HepG2 (cell line): ENCODE measurements around the gene YY1AP1. TPM values are rescaled to one million over a fixed set of nuclear protein-coding genes. Genes with fewer than 3 reads are reported as not detected.
A peak's percentile ranks its signal among the peaks of the same experiment; 100 is the strongest.

Experiments
- HOXA9 ChIP-seq: sonication (generic); formaldehyde crosslinking; IDR thresholded peaks from 2 replicates; pipeline ENCODE4 v1.8.1; 2022; ENCODE audit warnings: missing genetic modification reagents, mild to moderate bottlenecking, moderate library complexity, borderline replicate concordance
- LBX2 ChIP-seq: sonication (generic); formaldehyde crosslinking; IDR thresholded peaks from 2 replicates; pipeline ENCODE4 v1.5.0; 2020; ENCODE audit warnings: missing genetic modification reagents, mild to moderate bottlenecking, borderline replicate concordance
- MED1 ChIP-seq: sonication (generic); formaldehyde crosslinking; IDR thresholded peaks from 2 replicates; pipeline ENCODE4 v1.4.0; 2020; ENCODE audit warnings: missing genetic modification reagents
- MNT ChIP-seq: fragments of 450-650 bp; IDR thresholded peaks from 2 replicates; pipeline ENCODE4 v1.6.1; 2016
- NR2C2 ChIP-seq: sonication (generic); formaldehyde crosslinking; IDR thresholded peaks from 2 replicates; pipeline ENCODE4 v1.4.0; 2020; ENCODE audit warnings: missing genetic modification reagents, mild to moderate bottlenecking, moderate library complexity, borderline replicate concordance
- POLR2A ChIP-seq, 2 experiments: IDR thresholded peaks; 2 replicates each; pipeline ENCODE4 v1.6.1; 2011; ENCODE audit warnings: low read depth in 2 of 2, low read length in 2 of 2, mild to moderate bottlenecking in 1 of 2, moderate library complexity in 1 of 2; ENCODE audit not compliant: insufficient read depth in 1 of 2
- SIN3A ChIP-seq: IDR thresholded peaks from 2 replicates; pipeline ENCODE4 v1.6.1; 2011; ENCODE audit warnings: low read depth, mild to moderate bottlenecking, control low read depth, low read length, borderline replicate concordance
- SMYD3 ChIP-seq: sonication (generic); formaldehyde crosslinking; IDR thresholded peaks from 2 replicates; pipeline ENCODE4 v1.8.1; 2023; ENCODE audit warnings: mild to moderate bottlenecking, missing genetic modification reagents
- SP1 ChIP-seq, 2 experiments: fragments of 450-650 bp in 1 of 2; sonication (generic) in 1 of 2; formaldehyde crosslinking in 1 of 2; IDR thresholded peaks; 2 replicates each; pipeline versions ENCODE4 v1.4.0 to v1.6.1; 2016 to 2020; ENCODE audit warnings: missing genetic modification reagents in 1 of 2
- TAF1 ChIP-seq: sonication (generic); formaldehyde crosslinking; IDR thresholded peaks from 2 replicates; pipeline ENCODE4 v1.4.0; 2020; ENCODE audit warnings: missing genetic modification reagents
- ZBTB14 ChIP-seq: sonication (generic); formaldehyde crosslinking; IDR thresholded peaks from 2 replicates; pipeline ENCODE4 v1.4.0; 2020; ENCODE audit warnings: missing genetic modification reagents
- ZNF101 ChIP-seq: sonication (generic); formaldehyde crosslinking; IDR thresholded peaks from 2 replicates; pipeline ENCODE4 v1.4.0; 2020; ENCODE audit warnings: mild to moderate bottlenecking, low read depth, missing genetic modification reagents, borderline replicate concordance
- ZNF709 ChIP-seq: sonication (generic); formaldehyde crosslinking; IDR thresholded peaks from 2 replicates; pipeline ENCODE4 v1.5.0; 2020; ENCODE audit warnings: mild to moderate bottlenecking, missing genetic modification reagents
- ZNF841 ChIP-seq: sonication (generic); formaldehyde crosslinking; IDR thresholded peaks from 2 replicates; pipeline ENCODE4 v1.8.1; 2023; ENCODE audit warnings: missing genetic modification reagents, borderline replicate concordance
- polyA plus RNA-seq, 8 experiments: library from polyadenylated mRNA; depleted of rRNA in 3 of 8; stranded (reverse) in 7 of 8; unstranded in 1 of 8; fragments of >200 nt; fragmentation: Illumina TruSeq in 4 of 8; extraction: Trizol in 4 of 8; gene quantifications; 2 replicates each; pipeline versions ENCODE4 v1.2.1 to v1.2.3, GENCODE V29; 2011 to 2016; ENCODE audit warnings: low read depth in 4 of 8, missing spikeins in 1 of 8, mixed read lengths in 1 of 8; ENCODE audit not compliant: insufficient read depth in 1 of 8
- total RNA-seq, 5 experiments: library from RNA; depleted of rRNA; stranded (reverse); fragments of >200 nt; fragmentation: Illumina TruSeq; extraction: Trizol; gene quantifications; 2 replicates each; pipeline ENCODE4 v1.2.3, GENCODE V29; 2016; ENCODE audit warnings: low read depth in 1 of 5
- TF ChIP-seq, protein P1 (sequence below): sonication (generic); formaldehyde crosslinking; IDR thresholded peaks from 2 replicates; pipeline ENCODE4 v1.5.0; 2020; ENCODE audit warnings: mild to moderate bottlenecking, missing genetic modification reagents, borderline replicate concordance
- TF ChIP-seq, protein P2 (sequence below): sonication (generic); formaldehyde crosslinking; IDR thresholded peaks from 2 replicates; pipeline ENCODE4 v1.5.0; 2020; ENCODE audit warnings: missing genetic modification reagents

YY1AP1 gene
- total and polyA plus RNA-seq, 2 of the 13 experiments (the other 11 are each of a cell fraction or from before 2014, with no cell fraction given) = 28.5 to 69.4 TPM

DNA sequence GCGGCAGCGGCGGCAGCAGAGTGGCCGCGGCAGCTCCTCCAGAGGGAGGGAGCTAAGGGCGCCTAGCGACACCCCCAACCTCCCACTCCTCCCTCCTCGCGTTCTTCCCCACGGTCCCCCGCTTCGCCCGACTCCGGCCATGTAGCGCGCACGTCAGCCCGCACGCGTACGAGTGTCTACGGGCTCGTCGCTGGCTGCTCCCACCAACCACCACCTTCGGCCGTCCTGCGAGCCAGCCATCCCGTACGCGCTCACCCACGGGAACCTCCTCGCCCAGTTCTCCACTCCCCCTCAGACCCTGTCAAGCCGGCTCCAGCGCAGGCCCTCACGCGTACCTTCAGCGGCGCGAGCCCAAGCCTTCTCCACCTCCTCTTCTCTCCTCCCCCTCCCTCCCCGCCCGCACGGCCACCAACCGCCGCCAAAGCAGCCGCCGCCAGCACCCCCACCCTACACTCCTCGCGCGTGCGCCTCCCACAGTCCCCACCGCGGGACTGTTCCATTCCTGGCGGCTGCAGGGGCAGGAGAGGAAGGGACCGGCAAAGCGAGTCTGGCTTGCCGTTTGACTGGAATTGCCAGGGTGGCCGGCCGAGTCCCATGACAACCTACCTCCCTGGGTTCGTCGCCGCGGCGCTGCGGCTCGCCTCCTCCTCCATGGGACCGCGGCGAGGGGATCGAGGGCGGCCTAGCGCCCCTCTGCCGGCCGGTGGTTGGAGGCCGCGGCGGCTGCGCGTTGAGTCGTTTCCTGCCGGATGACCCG lies at the start of gene YY1AP1 (continued):
- TF ChIP-seq, protein P1, sequence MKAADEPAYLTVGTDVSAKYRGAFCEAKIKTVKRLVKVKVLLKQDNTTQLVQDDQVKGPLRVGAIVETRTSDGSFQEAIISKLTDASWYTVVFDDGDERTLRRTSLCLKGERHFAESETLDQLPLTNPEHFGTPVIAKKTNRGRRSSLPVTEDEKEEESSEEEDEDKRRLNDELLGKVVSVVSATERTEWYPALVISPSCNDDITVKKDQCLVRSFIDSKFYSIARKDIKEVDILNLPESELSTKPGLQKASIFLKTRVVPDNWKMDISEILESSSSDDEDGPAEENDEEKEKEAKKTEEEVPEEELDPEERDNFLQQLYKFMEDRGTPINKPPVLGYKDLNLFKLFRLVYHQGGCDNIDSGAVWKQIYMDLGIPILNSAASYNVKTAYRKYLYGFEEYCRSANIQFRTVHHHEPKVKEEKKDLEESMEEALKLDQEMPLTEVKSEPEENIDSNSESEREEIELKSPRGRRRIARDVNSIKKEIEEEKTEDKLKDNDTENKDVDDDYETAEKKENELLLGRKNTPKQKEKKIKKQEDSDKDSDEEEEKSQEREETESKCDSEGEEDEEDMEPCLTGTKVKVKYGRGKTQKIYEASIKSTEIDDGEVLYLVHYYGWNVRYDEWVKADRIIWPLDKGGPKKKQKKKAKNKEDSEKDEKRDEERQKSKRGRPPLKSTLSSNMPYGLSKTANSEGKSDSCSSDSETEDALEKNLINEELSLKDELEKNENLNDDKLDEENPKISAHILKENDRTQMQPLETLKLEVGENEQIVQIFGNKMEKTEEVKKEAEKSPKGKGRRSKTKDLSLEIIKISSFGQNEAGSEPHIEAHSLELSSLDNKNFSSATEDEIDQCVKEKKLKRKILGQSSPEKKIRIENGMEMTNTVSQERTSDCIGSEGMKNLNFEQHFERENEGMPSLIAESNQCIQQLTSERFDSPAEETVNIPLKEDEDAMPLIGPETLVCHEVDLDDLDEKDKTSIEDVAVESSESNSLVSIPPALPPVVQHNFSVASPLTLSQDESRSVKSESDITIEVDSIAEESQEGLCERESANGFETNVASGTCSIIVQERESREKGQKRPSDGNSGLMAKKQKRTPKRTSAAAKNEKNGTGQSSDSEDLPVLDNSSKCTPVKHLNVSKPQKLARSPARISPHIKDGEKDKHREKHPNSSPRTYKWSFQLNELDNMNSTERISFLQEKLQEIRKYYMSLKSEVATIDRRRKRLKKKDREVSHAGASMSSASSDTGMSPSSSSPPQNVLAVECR = peak; percentile 94
- TF ChIP-seq MNT (peak; percentile 23; the same call in 1 of the 2 replicates), MED1 (CRISPR knock-in tag) (no peak), ZBTB14 (peak; percentile 39; the same call in 1 of the 2 replicates), TAF1 (CRISPR knock-in tag) (peak; percentile 77), SP1 (IDR thresholded peaks at IDR 0.05) (no peak), SP1 (CRISPR knock-in tag; IDR thresholded peaks at IDR 0.05) (peak; percentile 40; the same call in 1 of the 2 replicates), ZNF101 (CRISPR knock-in tag) (0 out of 2 replicates have a peak, but pooled peaks have one; percentile 54), ZNF709 (CRISPR knock-in tag) (peak; percentile 17; the same call in 1 of the 2 replicates), ZNF841 (0 out of 2 replicates have a peak, but pooled peaks have one; percentile 34), NR2C2 (peak; percentile 79), HOXA9 (CRISPR knock-in tag) (peak; percentile 70; the same call in 1 of the 2 replicates), LBX2 (CRISPR knock-in tag) (0 out of 2 replicates have a peak, but pooled peaks have one; percentile 40), POLR2A (IDR thresholded peaks at IDR 0.05; ENCODE audit: insufficient read depth in 1 of 2, low read depth in 2 of 2, low read length in 2 of 2) (peak; percentile 39 to 62; a peak in 3 of 4 replicates), SMYD3 (peak; percentile 81; the same call in 1 of the 2 replicates), SIN3A (peak; percentile 23; the same call in 1 of the 2 replicates)
- TF ChIP-seq, protein P2, sequence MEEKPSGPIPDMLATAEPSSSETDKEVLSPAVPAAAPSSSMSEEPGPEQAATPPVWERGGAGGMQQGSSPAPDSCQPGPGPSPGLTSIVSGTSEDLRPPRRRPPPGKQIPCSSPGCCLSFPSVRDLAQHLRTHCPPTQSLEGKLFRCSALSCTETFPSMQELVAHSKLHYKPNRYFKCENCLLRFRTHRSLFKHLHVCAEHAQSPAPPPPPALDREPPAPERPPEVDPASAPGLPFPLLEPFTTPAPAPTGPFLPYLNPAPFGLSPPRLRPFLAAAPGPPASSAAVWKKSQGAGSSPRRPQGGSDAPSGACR (CRISPR knock-in tag) = peak; percentile 93; the same call in 1 of the 2 replicates
